ENCODE data around the gene MKNK2.

GRCh38 chr19:2062770-2063169 is 11.7 kb upstream of the MKNK2 start:
- TF ChIP-seq, protein P1, sequence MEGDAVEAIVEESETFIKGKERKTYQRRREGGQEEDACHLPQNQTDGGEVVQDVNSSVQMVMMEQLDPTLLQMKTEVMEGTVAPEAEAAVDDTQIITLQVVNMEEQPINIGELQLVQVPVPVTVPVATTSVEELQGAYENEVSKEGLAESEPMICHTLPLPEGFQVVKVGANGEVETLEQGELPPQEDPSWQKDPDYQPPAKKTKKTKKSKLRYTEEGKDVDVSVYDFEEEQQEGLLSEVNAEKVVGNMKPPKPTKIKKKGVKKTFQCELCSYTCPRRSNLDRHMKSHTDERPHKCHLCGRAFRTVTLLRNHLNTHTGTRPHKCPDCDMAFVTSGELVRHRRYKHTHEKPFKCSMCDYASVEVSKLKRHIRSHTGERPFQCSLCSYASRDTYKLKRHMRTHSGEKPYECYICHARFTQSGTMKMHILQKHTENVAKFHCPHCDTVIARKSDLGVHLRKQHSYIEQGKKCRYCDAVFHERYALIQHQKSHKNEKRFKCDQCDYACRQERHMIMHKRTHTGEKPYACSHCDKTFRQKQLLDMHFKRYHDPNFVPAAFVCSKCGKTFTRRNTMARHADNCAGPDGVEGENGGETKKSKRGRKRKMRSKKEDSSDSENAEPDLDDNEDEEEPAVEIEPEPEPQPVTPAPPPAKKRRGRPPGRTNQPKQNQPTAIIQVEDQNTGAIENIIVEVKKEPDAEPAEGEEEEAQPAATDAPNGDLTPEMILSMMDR (IDR thresholded peaks at IDR 0.05): no peak
- no peak for TF ChIP-seq POLR2A (IDR thresholded peaks at IDR 0.05; ENCODE audit: low read depth)
- no peak for TF ChIP-seq POLR2AphosphoS5 (IDR thresholded peaks at IDR 0.05)
